Stimulated activated naive CD8-positive, alpha-beta T cell treated with anti-CD3 and anti-CD28 coated beads, Interleukin-15, Interleukin-2, amounts not matched to agents 100 ng/mL and 50 ng/mL, for 24 hours (primary cell): ENCODE results near the gene EXOC6.
"Not testable (repeated sequence)": the region's sequence is repeated elsewhere in the genome, so short reads cannot be mapped to it uniquely, and the experiment has no call there.

Source experiments
- H3K27ac Mint-ChIP-seq: one replicate; pipeline ENCODE4 v1.8.0; 2021; ENCODE audit warnings: mild to moderate bottlenecking, mixed read lengths
- H3K27me3 Mint-ChIP-seq: one replicate; pipeline ENCODE4 v1.8.0; 2021; ENCODE audit warnings: mixed read lengths
- H3K36me3 Mint-ChIP-seq: one replicate; pipeline ENCODE4 v1.8.0; 2021; ENCODE audit warnings: low read depth, mixed read lengths
- H3K4me1 Mint-ChIP-seq: one replicate; pipeline ENCODE4 v1.8.0; 2021; ENCODE audit warnings: low read depth, mixed read lengths
- H3K4me3 Mint-ChIP-seq: one replicate; pipeline ENCODE4 v1.8.0; 2021; ENCODE audit warnings: mild to moderate bottlenecking, mixed read lengths
- H3K9me3 Mint-ChIP-seq: one replicate; pipeline ENCODE4 v1.8.0; 2021; ENCODE audit warnings: mixed read lengths

EXOC6 gene

GRCh38 chr10:92920866-92921265 lies 72.5 kb downstream of the EXOC6 start:
- Mint-ChIP-seq H3K4me3 (no peak overlapping the region), H3K36me3 (peaks cover 30% of the 10 kb centered on the region), H3K27me3 (no peaks in the 10 kb centered on the region), H3K27ac (no peak overlapping the region), H3K9me3 (peaks cover 11% of the 10 kb centered on the region), H3K4me1 (peaks cover 5% of the 10 kb centered on the region)

DNA sequence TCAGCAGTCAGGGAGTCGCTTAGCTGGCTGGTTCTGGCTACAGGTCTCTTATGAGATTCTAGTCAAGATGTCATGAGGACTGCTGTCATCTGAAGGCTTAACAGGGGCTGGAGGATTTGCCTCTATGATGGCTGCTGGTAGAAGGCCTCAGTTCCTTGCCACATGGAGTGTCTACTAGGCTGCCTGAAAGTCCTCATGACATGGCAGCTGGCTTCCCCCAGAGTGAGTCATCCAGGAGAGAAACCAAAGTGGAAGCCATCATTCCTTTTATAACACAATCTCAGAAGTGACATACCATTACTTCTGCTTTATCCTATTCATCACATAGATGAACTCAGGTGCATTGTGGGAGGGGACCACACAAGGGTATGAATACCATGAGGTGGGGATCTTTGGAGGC lies 75.1 kb downstream of the EXOC6 start:
- Mint-ChIP-seq H3K36me3 (peaks cover 36% of the 10 kb centered on the region), H3K4me3 (no peak overlapping the region), H3K4me1 (peaks cover 5% of the 10 kb centered on the region), H3K9me3 (peaks cover 11% of the 10 kb centered on the region), H3K27me3 (no peaks in the 10 kb centered on the region), H3K27ac (no peak overlapping the region)

GRCh38 chr10:92929896-92930295 lies 81.6 kb downstream of the EXOC6 start:
- Mint-ChIP-seq H3K9me3 (peaks cover 4% of the 10 kb centered on the region), H3K36me3 (peaks cover 26% of the 10 kb centered on the region), H3K4me1 (no peaks in the 10 kb centered on the region), H3K27me3 (no peaks in the 10 kb centered on the region), H3K27ac (no peak overlapping the region), H3K4me3 (no peak overlapping the region)

- peaks cover 4% of the 10 kb centered on the region for H3K9me3 Mint-ChIP-seq
- no peak overlapping the region for H3K4me3 Mint-ChIP-seq
- no peak overlapping the region for H3K27ac Mint-ChIP-seq
- no peaks in the 10 kb centered on the region for H3K27me3 Mint-ChIP-seq
- H3K4me1 Mint-ChIP-seq, result no peaks in the 10 kb centered on the region
- H3K36me3 Mint-ChIP-seq, result peaks cover 26% of the 10 kb centered on the region
These were observed 83.3 kb downstream of the EXOC6 start for GRCh38 chr10:92931597-92931996.

DNA sequence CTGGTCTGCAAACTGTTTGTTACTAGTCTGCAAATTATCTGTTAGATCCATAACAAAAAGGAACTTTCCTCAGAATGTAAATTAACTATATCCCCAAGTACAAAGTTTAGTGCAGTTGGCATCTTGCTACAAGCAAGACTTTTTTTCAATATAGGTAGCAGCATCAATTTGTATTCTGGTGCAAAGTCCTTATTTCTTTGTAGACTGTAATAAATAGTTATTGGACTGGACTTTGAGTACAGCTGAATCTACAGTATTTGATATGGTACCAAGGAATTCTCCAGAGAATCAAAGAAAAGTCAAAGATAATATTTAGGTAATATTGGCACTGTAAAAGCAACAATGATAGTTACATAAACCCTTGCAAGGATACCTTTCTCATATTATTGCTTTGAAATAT lies 89.6 kb downstream of the EXOC6 start:
- H3K27me3 Mint-ChIP-seq, result no peaks in the 10 kb centered on the region
- H3K4me1 Mint-ChIP-seq, result no peaks in the 10 kb centered on the region
- peaks cover 5% of the 10 kb centered on the region for H3K36me3 Mint-ChIP-seq
- H3K9me3 Mint-ChIP-seq, result no peaks in the 10 kb centered on the region
- H3K4me3 Mint-ChIP-seq, result no peak overlapping the region
- no peak overlapping the region for H3K27ac Mint-ChIP-seq

- H3K27me3 Mint-ChIP-seq, result no peaks in the 10 kb centered on the region
- no peaks in the 10 kb centered on the region for H3K9me3 Mint-ChIP-seq
- H3K4me1 Mint-ChIP-seq, result no peaks in the 10 kb centered on the region
- no peak overlapping the region for H3K27ac Mint-ChIP-seq
- no peak overlapping the region for H3K4me3 Mint-ChIP-seq
- H3K36me3 Mint-ChIP-seq, result peaks cover 10% of the 10 kb centered on the region
These were observed 90.5 kb downstream of the EXOC6 start for GRCh38 chr10:92938841-92939240.

GRCh38 chr10:92942226-92942625 lies 93.9 kb downstream of the EXOC6 start:
- Mint-ChIP-seq H3K4me1 (no peaks in the 10 kb centered on the region), H3K9me3 (no peaks in the 10 kb centered on the region), H3K36me3 (peaks cover 25% of the 10 kb centered on the region), H3K27ac (no peak overlapping the region), H3K27me3 (no peaks in the 10 kb centered on the region), H3K4me3 (no peak overlapping the region)

GRCh38 chr10:92946491-92946890 lies 98.2 kb downstream of the EXOC6 start:
- H3K4me3 Mint-ChIP-seq, result no peak overlapping the region
- H3K27me3 Mint-ChIP-seq, result no peaks in the 10 kb centered on the region
- peaks cover 44% of the 10 kb centered on the region for H3K36me3 Mint-ChIP-seq
- no peak overlapping the region for H3K27ac Mint-ChIP-seq
- no peaks in the 10 kb centered on the region for H3K4me1 Mint-ChIP-seq
- H3K9me3 Mint-ChIP-seq, result no peaks in the 10 kb centered on the region

- H3K27ac Mint-ChIP-seq, H3K4me1 Mint-ChIP-seq, H3K4me3 Mint-ChIP-seq, H3K27me3 Mint-ChIP-seq, H3K9me3 Mint-ChIP-seq: not testable (repeated sequence)
- H3K36me3 Mint-ChIP-seq, result peaks cover 40% of the 10 kb centered on the region
These were observed 104.3 kb downstream of the EXOC6 start for GRCh38 chr10:92952573-92952972.

DNA sequence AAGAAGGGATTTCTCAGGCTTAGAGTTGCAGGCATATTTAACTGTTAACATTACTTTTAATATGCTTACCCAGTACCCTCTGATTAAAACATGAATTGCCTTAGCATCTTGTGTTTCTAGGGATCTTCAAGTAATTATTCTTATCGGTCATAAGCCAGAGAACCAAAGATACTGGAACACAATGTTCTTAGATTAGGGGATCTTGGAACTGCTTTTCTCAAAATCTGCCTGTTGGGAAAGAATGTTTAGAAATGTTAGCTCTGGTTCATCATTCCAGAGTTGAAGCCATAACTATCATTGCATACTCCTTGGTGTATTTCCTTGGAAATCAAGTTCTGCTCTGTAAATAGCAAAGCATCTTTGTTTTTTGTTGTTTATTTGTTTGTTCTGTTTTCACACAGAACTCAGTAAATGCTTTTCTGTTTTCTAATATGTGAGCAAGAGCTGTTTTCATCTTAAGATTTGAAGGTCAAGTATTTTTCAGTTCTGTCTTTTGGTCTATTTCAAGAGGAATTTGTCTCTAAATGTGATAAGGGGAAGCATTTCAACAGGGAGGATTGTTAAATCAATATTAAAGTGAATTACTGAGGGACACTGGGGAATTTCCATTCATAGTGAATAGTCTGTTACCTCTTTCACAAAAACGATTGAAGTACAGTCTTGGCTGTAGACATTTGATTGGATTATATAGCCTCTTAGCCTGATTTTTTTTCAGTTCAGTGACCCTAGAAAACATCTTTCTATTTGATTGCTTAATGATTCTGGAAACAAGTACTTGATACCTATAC lies 109.1 kb downstream of the EXOC6 start:
- no peak overlapping the region for H3K27ac Mint-ChIP-seq
- H3K4me3 Mint-ChIP-seq, result no peak overlapping the region
- H3K4me1 Mint-ChIP-seq, result no peaks in the 10 kb centered on the region

GRCh38 chr10:92961638-92962037 lies 113.3 kb downstream of the EXOC6 start:
- Mint-ChIP-seq H3K36me3 (peaks cover 19% of the 10 kb centered on the region), H3K9me3 (no peaks in the 10 kb centered on the region), H3K4me3 (no peak overlapping the region), H3K27ac (no peak overlapping the region), H3K4me1 (no peaks in the 10 kb centered on the region), H3K27me3 (no peaks in the 10 kb centered on the region)

More for the DNA sequence above, 109.1 kb downstream of the EXOC6 start:
- no peaks in the 10 kb centered on the region for H3K27me3 Mint-ChIP-seq
- H3K9me3 Mint-ChIP-seq, result no peaks in the 10 kb centered on the region
- peaks cover 29% of the 10 kb centered on the region for H3K36me3 Mint-ChIP-seq

DNA sequence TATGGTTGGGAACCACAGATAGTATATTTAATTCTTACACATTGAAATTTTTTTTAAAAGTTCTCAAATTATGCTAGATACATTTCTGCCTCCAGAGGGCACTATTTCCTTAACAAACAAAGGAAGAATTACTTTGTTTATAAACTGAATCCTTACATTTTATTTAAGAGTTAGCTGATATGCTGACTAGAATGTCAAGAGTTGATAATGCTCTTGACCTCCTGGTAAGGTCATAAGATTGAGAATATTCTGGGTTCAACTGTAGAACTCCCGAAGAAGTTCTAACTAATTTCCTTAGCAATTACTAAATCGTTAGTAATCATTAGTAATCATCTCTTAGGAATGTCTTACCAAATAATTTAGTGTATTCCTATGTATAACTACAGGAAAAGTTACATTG lies 117.0 kb downstream of the EXOC6 start:
- no peak overlapping the region for H3K4me3 Mint-ChIP-seq
- no peaks in the 10 kb centered on the region for H3K9me3 Mint-ChIP-seq
- H3K36me3 Mint-ChIP-seq, result peaks cover 11% of the 10 kb centered on the region
- no peak overlapping the region for H3K27ac Mint-ChIP-seq
- H3K27me3 Mint-ChIP-seq, result no peaks in the 10 kb centered on the region
- H3K4me1 Mint-ChIP-seq, result no peaks in the 10 kb centered on the region

GRCh38 chr10:92967641-92968040 lies 119.3 kb downstream of the EXOC6 start:
- Mint-ChIP-seq H3K4me3 (no peak overlapping the region), H3K36me3 (peaks cover 31% of the 10 kb centered on the region), H3K27ac (no peak overlapping the region)

DNA sequence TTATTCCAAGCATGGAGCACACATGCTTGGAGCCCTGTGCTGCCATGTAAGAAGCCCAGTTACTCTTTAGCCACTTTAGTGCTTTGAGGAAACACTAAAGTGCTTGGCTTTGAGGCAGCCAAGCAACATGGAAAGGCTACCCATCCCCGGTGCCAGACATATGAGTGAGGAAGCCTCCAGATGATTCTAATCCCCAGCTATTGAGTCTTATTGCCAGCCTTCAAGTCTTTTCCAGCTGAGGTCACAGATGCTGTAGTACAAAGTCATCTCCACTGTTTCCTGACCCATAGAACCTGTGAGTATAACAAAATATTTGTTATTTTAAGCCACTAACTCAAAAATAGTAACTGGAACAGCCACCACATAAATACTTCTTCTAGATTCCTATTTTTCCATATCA lies 120.8 kb downstream of the EXOC6 start:
- H3K4me3 Mint-ChIP-seq, result no peak overlapping the region
- no peaks in the 10 kb centered on the region for H3K27me3 Mint-ChIP-seq
- H3K4me1 Mint-ChIP-seq, result no peaks in the 10 kb centered on the region
- H3K9me3 Mint-ChIP-seq, result peaks cover 8% of the 10 kb centered on the region
- no peak overlapping the region for H3K27ac Mint-ChIP-seq
- H3K36me3 Mint-ChIP-seq, result peaks cover 42% of the 10 kb centered on the region

More at GRCh38 chr10:92967641-92968040, 119.3 kb downstream of the EXOC6 start:
- Mint-ChIP-seq H3K4me1 (no peaks in the 10 kb centered on the region), H3K9me3 (peaks cover under 1% of the 10 kb centered on the region), H3K27me3 (no peaks in the 10 kb centered on the region)

GRCh38 chr10:92970301-92971070 lies 122.2 kb downstream of the EXOC6 start:
- Mint-ChIP-seq H3K4me3 (no peak overlapping the region), H3K36me3 (peaks cover 42% of the 10 kb centered on the region), H3K9me3 (peaks cover 8% of the 10 kb centered on the region), H3K27ac (no peak overlapping the region), H3K27me3 (no peaks in the 10 kb centered on the region), H3K4me1 (no peaks in the 10 kb centered on the region)
